Spleen (tissue), 11 donors: ENCODE results near the gene MCUR1. TPM values are rescaled to one million over a fixed set of nuclear protein-coding genes. Genes with fewer than 3 reads are reported as not detected.
"Not testable (repeated sequence)": the region's sequence is repeated elsewhere in the genome, so short reads cannot be mapped to it uniquely, and the experiment has no call there.

Experiments used
- DNase-seq: peaks from one replicate; pipeline ENCODE4 v3.0.0-alpha.2; 2020
- H3K27ac ChIP-seq, 8 donors: fragments of 200-600 bp; sonication (generic) in 7 of 8; 1 replicate in 4 of 8; 2 replicates in 4 of 8; pipeline versions ENCODE4 v1.5.0 to v1.8.0; 2016 to 2021; ENCODE audit warnings: inconsistent platforms in 4 of 8, mild to moderate bottlenecking in 4 of 8, moderate library complexity in 1 of 8
- H3K27me3 ChIP-seq, 7 donors: fragments of 200-600 bp; sonication (generic) in 6 of 7; replicated peaks in 1 of 7; 1 replicate in 4 of 7; 2 replicates in 3 of 7; pipeline versions ENCODE4 v1.5.0 to v1.8.0; 2016 to 2021; ENCODE audit warnings: inconsistent platforms in 3 of 7, mild to moderate bottlenecking in 1 of 7
- H3K36me3 ChIP-seq, 6 donors: fragments of 200-600 bp; sonication (generic) in 5 of 6; 1 replicate in 4 of 6; 2 replicates in 2 of 6; pipeline versions ENCODE4 v1.5.0 to v1.8.0; 2016 to 2021; ENCODE audit warnings: inconsistent platforms in 2 of 6
- H3K4me1 ChIP-seq, 6 donors: fragments of 200-600 bp; sonication (generic) in 5 of 6; 1 replicate in 3 of 6; 2 replicates in 3 of 6; pipeline versions ENCODE4 v1.5.0 to v1.8.0; 2016 to 2021; ENCODE audit warnings: inconsistent platforms in 3 of 6
- H3K4me3 ChIP-seq, 8 donors: fragments of 200-600 bp; sonication (generic) in 7 of 8; 1 replicate in 4 of 8; 2 replicates in 4 of 8; pipeline versions ENCODE4 v1.5.0 to v1.8.0; 2016 to 2021; ENCODE audit warnings: inconsistent platforms in 4 of 8, mild to moderate bottlenecking in 4 of 8, moderate library complexity in 2 of 8
- H3K9me3 ChIP-seq, 8 donors: fragments of 200-600 bp; sonication (generic) in 7 of 8; 1 replicate in 4 of 8; 2 replicates in 4 of 8; pipeline versions ENCODE4 v1.5.0 to v1.8.0; 2016 to 2021; ENCODE audit warnings: inconsistent platforms in 4 of 8
- CTCF ChIP-seq, 11 experiments: fragments of 200-600 bp in 7 of 11; fragments of 450-650 bp in 4 of 11; sonication (generic) in 4 of 11; IDR thresholded peaks in 8 of 11; conservative IDR thresholded peaks in 3 of 11; 1 replicate in 7 of 11; 2 replicates in 4 of 11; pipeline versions ENCODE4 v1.4.0 to v1.8.0; 2016 to 2021; ENCODE audit warnings: antibody characterized with exemption in 11 of 11, inconsistent platforms in 4 of 11, mild to moderate bottlenecking in 1 of 11
- POLR2A ChIP-seq, 3 donors: fragments of 450-650 bp; IDR thresholded peaks; one replicate each; pipeline ENCODE4 v1.5.1; 2017; ENCODE audit warnings: antibody characterized with exemption in 3 of 3, mild to moderate bottlenecking in 1 of 3
- POLR2AphosphoS5 ChIP-seq, 3 donors: sonication (generic); formaldehyde crosslinking; IDR thresholded peaks; one replicate each; pipeline ENCODE4 v1.5.1; 2017; ENCODE audit warnings: antibody characterized with exemption in 3 of 3
- WGBS, 5 donors: extraction: QIAGEN DNeasy Blood & Tissue Kit in 3 of 5; methylation state at CpG; one replicate each; pipeline versions ENCODE4 v1.1.5 to v1.1.7; 2013 to 2018; 5-methylcytosine and 5-hydroxymethylcytosine counted together
- intact Hi-C: fragments of 100-400 bp; cut with DNase I; formaldehyde crosslinking; loops from one replicate; pipeline ENCODE4 v1.15.0; 2023; ENCODE audit warnings: low total_unique reads
- polyA plus RNA-seq, 3 donors: library from polyadenylated mRNA; stranded (reverse); fragments of 200-250 nt; gene quantifications; one replicate each; pipeline ENCODE4 v1.2.1, GENCODE V29; 2013
- total RNA-seq, 7 donors: library from RNA; depleted of rRNA in 3 of 7; stranded (reverse); fragments of >200 nt in 3 of 7; fragmentation: NEBNext Ultra II Directional in 4 of 7; extraction: Animal tissue kit (Norgen Biotek cat#: 25700) in 4 of 7; gene quantifications; one replicate each; pipeline versions ENCODE4 v1.1.0 to v1.2.1, GENCODE V29; 2016 to 2021
- donor health status: healthy with polysubstance abuse.
- donor health status: DM: no; HTN: no; CAD: no; lungs with moderate emphysema.
- donor health status: DM: no; HTN: no; CAD: no.
- donor health status: Bipolar disorder and iron deficiency.
- donor health status: healthy.
- donor health status: DM: no; HTN: no; CAD: no.
- donor health status: DM: yes; HTN: yes; CAD: no.

MCUR1 gene
- total and polyA plus RNA-seq, 10 donors = 9.2 to 22.4 (median 12.1) TPM

- 90 to 95% (median 92%) methylated on average over 6 of the region's 6 CpGs for WGBS, 5 donors
- intact Hi-C loops = no loop called here
- H3K4me1 ChIP-seq = no peaks in the 10 kb centered on the region
- no peak for DNase-seq
- H3K27ac ChIP-seq = no peak overlapping the region
- H3K27me3 ChIP-seq = no peaks in the 10 kb centered on the region
- no peak overlapping the region for H3K4me3 ChIP-seq
- no peak for TF ChIP-seq POLR2AphosphoS5 (IDR thresholded peaks at IDR 0.05)
- no peak for TF ChIP-seq POLR2A (IDR thresholded peaks at IDR 0.05)
- no peaks in the 10 kb centered on the region for H3K9me3 ChIP-seq
- H3K36me3 ChIP-seq = no peaks in the 10 kb centered on the region
Measured at GRCh38 chr6:13778028-13778427, 36.3 kb downstream of the MCUR1 start.

- Histone ChIP-seq H3K27ac (no peak overlapping the region), H3K36me3 (no peaks in the 10 kb centered on the region), H3K4me1 (no peaks in the 10 kb centered on the region), H3K9me3 (no peaks in the 10 kb centered on the region), H3K27me3 (no peaks in the 10 kb centered on the region), H3K4me3 (no peak overlapping the region)
- WGBS, 5 donors = 85 to 97% (median 92%) methylated on average over 9 of the region's 9 CpGs
- TF ChIP-seq POLR2AphosphoS5 (IDR thresholded peaks at IDR 0.05) (no peak), CTCF (IDR thresholded peaks at IDR 0.05 in 8 of 11, conservative IDR thresholded peaks at IDR 0.05 in 3 of 11) (no peak), POLR2A (IDR thresholded peaks at IDR 0.05) (no peak)
- intact Hi-C loops = no loop called here
- DNase-seq = no peak
Measured at GRCh38 chr6:13776602-13777001, 37.8 kb downstream of the MCUR1 start.

GRCh38 chr6:13775466-13775865 is 38.9 kb downstream of the MCUR1 start:
- H3K4me1 ChIP-seq, H3K27me3 ChIP-seq, H3K9me3 ChIP-seq, H3K27ac ChIP-seq, H3K36me3 ChIP-seq, intact Hi-C loops, DNase-seq, H3K4me3 ChIP-seq: not testable (repeated sequence)
- WGBS, 5 donors = 82 to 97% (median 88%) methylated on average over 9 of the region's 9 CpGs

GRCh38 chr6:13772358-13773030 is 41.9 kb downstream of the MCUR1 start:
- H3K27ac ChIP-seq, H3K4me3 ChIP-seq, intact Hi-C loops, H3K36me3 ChIP-seq, DNase-seq, H3K27me3 ChIP-seq, H3K4me1 ChIP-seq, H3K9me3 ChIP-seq: not testable (repeated sequence)
- 94 to 97% (median 96%) methylated on average over 27 to 35 of the region's 35 CpGs for WGBS, 5 donors

GRCh38 chr6:13769655-13770053 is 44.7 kb downstream of the MCUR1 start:
- TF ChIP-seq POLR2AphosphoS5 (IDR thresholded peaks at IDR 0.05) (no peak), CTCF (IDR thresholded peaks at IDR 0.05 in 8 of 11, conservative IDR thresholded peaks at IDR 0.05 in 3 of 11) (peak in 1 of 11 experiments; percentile 9)
- peaks cover 0 to 26% (median 15%) of the 10 kb centered on the region in 6 donors for H3K4me1 ChIP-seq
- H3K9me3 ChIP-seq = no peaks in the 10 kb centered on the region
- no peak for DNase-seq
- intact Hi-C loops = no loop called here
- no peak overlapping the region for H3K27ac ChIP-seq
- no peaks in the 10 kb centered on the region for H3K36me3 ChIP-seq
- WGBS, 5 donors = 89 to 98% (median 90%) methylated on average over 11 to 27 of the region's 27 CpGs
- H3K4me3 ChIP-seq = no peak overlapping the region
- no peaks in the 10 kb centered on the region for H3K27me3 ChIP-seq
